Type B pancreatic cell (in vitro differentiated cells): ENCODE results near the gene HAUS6. TPM values are rescaled to one million over a fixed set of nuclear protein-coding genes. Genes with fewer than 3 reads are reported as not detected.

Experiments used
- DNase-seq: peaks from one replicate; pipeline ENCODE4 v3.0.0; 2021; ENCODE audit warnings: mixed read lengths; ENCODE audit not compliant: unreplicated experiment; ENCODE audit errors: extremely low spot score
- H3K27ac Mint-ChIP-seq: 2 replicates; pipeline ENCODE4 v1.8.0; 2021; ENCODE audit warnings: mild to moderate bottlenecking, mixed read lengths
- H3K27me3 Mint-ChIP-seq: 2 replicates; pipeline ENCODE4 v1.8.0; 2021; ENCODE audit warnings: mixed read lengths
- H3K36me3 Mint-ChIP-seq: 2 replicates; pipeline ENCODE4 v1.8.0; 2021; ENCODE audit warnings: mixed read lengths
- H3K4me1 Mint-ChIP-seq: one replicate; pipeline ENCODE4 v1.8.0; 2021; ENCODE audit warnings: mixed read lengths; ENCODE audit not compliant: unreplicated experiment
- H3K4me3 Mint-ChIP-seq: 2 replicates; pipeline ENCODE4 v1.8.0; 2021; ENCODE audit warnings: mild to moderate bottlenecking, mixed read lengths
- H3K9me3 Mint-ChIP-seq: 2 replicates; pipeline ENCODE4 v1.8.0; 2021; ENCODE audit warnings: mixed read lengths
- total RNA-seq: library from RNA; stranded (reverse); gene quantifications from 2 replicates; pipeline ENCODE4 v1.2.1, GENCODE V29; 2021; ENCODE audit warnings: low replicate concordance
- TF ChIP-seq, protein P1 (sequence below): fragments of 200-600 bp; sonication (generic); conservative IDR thresholded peaks from 2 replicates; pipeline ENCODE4 v1.5.0; 2021; ENCODE audit warnings: antibody characterized with exemption, mild to moderate bottlenecking

HAUS6 gene
- total RNA-seq, 1 donor from 2014 or later = 20.7 TPM

DNA sequence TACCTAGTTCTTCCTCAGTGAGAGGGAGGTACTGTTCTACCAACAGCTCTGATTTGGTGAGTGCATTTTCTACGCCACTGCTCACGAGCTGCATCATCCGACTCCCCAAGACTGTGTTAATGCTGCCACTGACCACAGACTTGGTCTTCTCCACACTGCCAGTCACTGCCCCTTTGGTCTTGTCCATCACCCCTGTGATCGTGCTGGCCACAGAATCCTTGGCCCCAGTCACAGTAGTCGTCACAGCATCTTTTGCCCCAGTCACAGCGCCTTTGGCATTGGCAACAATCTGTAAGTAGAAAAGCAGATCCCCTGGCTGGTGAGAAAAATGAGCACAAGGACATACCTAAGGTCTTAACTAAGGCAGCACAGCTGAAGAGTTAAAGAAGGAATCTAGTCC is 18.2 kb upstream of the HAUS6 start:
- H3K4me1 Mint-ChIP-seq = peaks cover 5% of the 10 kb centered on the region
- DNase-seq = no peak
- no peaks in the 10 kb centered on the region for H3K9me3 Mint-ChIP-seq
- H3K36me3 Mint-ChIP-seq = peaks cover 56% of the 10 kb centered on the region
- H3K4me3 Mint-ChIP-seq = no peak overlapping the region
- H3K27ac Mint-ChIP-seq = no peak overlapping the region
- TF ChIP-seq, protein P1, sequence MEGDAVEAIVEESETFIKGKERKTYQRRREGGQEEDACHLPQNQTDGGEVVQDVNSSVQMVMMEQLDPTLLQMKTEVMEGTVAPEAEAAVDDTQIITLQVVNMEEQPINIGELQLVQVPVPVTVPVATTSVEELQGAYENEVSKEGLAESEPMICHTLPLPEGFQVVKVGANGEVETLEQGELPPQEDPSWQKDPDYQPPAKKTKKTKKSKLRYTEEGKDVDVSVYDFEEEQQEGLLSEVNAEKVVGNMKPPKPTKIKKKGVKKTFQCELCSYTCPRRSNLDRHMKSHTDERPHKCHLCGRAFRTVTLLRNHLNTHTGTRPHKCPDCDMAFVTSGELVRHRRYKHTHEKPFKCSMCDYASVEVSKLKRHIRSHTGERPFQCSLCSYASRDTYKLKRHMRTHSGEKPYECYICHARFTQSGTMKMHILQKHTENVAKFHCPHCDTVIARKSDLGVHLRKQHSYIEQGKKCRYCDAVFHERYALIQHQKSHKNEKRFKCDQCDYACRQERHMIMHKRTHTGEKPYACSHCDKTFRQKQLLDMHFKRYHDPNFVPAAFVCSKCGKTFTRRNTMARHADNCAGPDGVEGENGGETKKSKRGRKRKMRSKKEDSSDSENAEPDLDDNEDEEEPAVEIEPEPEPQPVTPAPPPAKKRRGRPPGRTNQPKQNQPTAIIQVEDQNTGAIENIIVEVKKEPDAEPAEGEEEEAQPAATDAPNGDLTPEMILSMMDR = no peak
- no peaks in the 10 kb centered on the region for H3K27me3 Mint-ChIP-seq

DNA sequence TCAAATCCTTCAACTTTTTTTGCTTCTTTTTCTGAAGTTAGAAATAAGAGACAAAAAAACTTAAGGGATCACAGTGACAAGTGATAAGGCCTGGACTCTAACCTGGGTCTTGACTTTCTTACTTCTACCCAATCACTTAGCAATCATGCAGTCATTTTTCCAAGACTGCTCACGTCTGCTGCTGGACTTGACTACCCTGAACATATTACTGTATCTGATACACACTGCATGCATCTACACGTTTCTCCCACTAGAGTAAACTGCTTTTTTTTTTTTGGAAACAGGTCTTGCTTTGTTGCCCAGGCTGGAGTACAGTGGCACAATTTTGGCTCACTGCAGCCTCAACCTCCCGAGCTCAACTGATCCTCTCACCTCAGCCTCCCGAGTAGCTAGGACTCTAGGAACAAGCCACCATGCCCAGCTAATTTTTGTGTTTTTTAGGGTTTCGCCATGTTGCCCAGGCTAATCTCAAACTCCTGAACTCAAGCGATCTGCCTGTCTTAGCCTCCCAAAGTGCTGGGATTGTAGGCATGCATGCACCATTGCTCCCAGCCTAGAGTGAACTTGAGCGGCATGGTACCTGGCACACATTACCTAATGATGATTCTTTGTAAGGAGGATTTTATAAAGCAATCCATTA is 17.2 kb upstream of the HAUS6 start:
- peaks cover 58% of the 10 kb centered on the region for H3K36me3 Mint-ChIP-seq
- no peak overlapping the region for H3K4me3 Mint-ChIP-seq
- no peak overlapping the region for H3K27ac Mint-ChIP-seq
- peaks cover 3% of the 10 kb centered on the region for H3K4me1 Mint-ChIP-seq
- TF ChIP-seq, protein P1 = no peak
- no peaks in the 10 kb centered on the region for H3K9me3 Mint-ChIP-seq
- DNase-seq = no peak
- H3K27me3 Mint-ChIP-seq = no peaks in the 10 kb centered on the region

DNA sequence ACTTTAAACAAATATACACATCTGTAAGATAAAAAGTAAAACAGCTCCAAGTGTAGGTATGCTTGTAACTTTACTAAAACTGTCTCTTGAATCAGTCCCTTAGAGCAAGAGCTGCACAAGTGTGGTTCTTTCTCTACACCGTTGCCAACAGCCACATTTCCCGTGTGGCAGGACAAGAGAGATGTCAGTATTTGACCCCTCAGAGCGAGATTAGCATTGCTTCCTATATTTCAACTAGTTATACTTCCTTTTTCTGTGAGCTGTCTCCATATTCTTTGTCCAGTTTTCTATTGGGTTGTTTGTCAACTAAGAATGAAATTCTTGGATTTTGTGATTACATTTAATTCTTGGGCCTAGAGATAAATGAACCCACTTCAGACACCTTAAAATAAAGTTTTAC is 16.5 kb upstream of the HAUS6 start:
- H3K9me3 Mint-ChIP-seq = no peaks in the 10 kb centered on the region
- H3K4me1 Mint-ChIP-seq = no peaks in the 10 kb centered on the region
- peak overlapping the region; percentile 60 for H3K27ac Mint-ChIP-seq
- H3K36me3 Mint-ChIP-seq = peaks cover 53% of the 10 kb centered on the region
- no peak overlapping the region for H3K4me3 Mint-ChIP-seq
- DNase-seq = no peak
- H3K27me3 Mint-ChIP-seq = no peaks in the 10 kb centered on the region
- TF ChIP-seq, protein P1 = no peak

DNA sequence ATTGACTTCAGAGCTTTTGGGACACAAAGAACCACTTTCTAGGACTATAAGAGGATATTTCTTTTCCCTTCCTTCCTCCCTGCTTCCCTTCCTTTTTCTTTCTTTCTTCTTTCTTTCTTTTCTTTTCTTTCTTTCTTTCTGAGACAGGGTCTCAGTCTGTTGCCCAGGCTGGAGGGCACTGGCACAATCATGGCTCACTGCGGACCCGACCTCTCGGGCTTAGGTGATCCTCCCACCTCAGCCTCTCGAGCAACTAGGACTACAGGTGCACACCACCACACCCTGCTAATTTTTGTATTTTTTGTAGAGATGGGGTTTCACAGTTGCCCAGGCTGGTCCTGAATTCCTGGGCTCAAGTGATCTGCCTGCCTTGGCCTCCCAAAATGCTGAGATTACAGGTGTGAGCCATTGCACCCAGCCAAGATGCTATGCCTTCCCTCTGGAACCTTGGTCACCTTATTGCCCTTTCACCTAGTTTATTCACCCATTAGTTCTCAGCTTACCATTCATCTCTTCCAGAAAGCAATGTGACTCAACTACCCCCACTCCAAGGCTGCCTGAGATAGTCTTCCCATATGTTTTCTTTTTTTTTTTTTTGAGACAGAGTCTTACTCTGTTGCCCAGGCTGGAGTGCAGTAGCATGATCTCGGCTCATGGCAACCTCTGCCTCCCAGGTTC is 14.5 kb upstream of the HAUS6 start:
- Mint-ChIP-seq H3K36me3 (peaks cover 42% of the 10 kb centered on the region), H3K27me3 (no peaks in the 10 kb centered on the region)

DNA sequence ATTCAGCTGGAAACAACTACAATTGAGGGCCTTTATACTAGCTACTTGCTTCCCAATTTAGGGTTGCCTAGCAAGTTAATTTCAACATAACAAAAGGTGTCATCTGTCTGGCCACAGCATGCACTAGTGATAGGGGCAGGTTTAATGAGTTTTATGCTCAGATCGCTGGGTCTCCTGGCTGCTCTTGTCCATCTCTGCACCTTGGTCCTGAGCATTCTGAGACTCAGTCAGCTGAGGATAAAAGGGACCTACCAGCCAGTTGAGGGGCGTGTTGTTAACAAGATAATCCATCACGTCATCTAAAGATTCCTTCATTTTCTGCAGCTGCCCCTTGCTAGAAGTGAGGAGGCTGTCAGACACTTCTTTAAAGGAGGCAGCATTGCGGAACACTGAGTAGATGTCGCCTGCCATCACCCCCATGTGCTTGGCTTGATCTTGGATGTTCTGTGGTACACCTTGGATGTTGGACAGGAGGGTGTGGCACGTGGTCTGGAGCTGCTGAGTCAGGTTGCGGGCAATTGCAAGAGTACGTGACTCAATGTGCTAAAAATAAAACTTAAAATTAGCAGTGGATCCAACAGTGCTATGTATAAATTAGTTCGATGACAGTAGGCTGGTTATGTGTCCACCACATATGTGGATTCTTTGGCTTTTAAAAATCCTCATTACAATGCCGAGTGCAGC is 13.5 kb upstream of the HAUS6 start:
- TF ChIP-seq, protein P1 = no peak
- Mint-ChIP-seq H3K4me3 (no peak overlapping the region), H3K9me3 (no peaks in the 10 kb centered on the region), H3K36me3 (peaks cover 40% of the 10 kb centered on the region), H3K4me1 (no peaks in the 10 kb centered on the region), H3K27me3 (no peaks in the 10 kb centered on the region), H3K27ac (no peak overlapping the region)
- DNase-seq = no peak

More for the DNA sequence above, 14.5 kb upstream of the HAUS6 start:
- H3K4me3 Mint-ChIP-seq = no peak overlapping the region
- no peaks in the 10 kb centered on the region for H3K9me3 Mint-ChIP-seq
- peak overlapping the region; percentile 24 for H3K27ac Mint-ChIP-seq
- TF ChIP-seq, protein P1 = no peak
- DNase-seq = no peak
- H3K4me1 Mint-ChIP-seq = no peaks in the 10 kb centered on the region
